Osteoblast (primary cell): Measurements from ENCODE around the gene GRIN2A. TPM values are rescaled to one million over a fixed set of nuclear protein-coding genes. Genes with fewer than 3 reads are reported as not detected.

ENCODE experiments used
- DNase-seq: peaks from one replicate; pipeline ENCODE4 v3.0.0; 2011; ENCODE audit warnings: low spot score, mixed read lengths; ENCODE audit not compliant: insufficient read length; ENCODE audit errors: missing footprints
- H2AFZ ChIP-seq: 2 replicates; pipeline ENCODE4 v1.6.0; 2011; ENCODE audit warnings: mild to moderate bottlenecking, low read length
- H3K27ac ChIP-seq: 2 replicates; pipeline ENCODE4 v1.5.1; 2011; ENCODE audit warnings: mild to moderate bottlenecking, low read depth, low read length, moderate library complexity
- H3K27me3 ChIP-seq: 2 replicates; pipeline ENCODE4 v1.6.0; 2012; ENCODE audit warnings: mild to moderate bottlenecking, control low read depth, inconsistent platforms, low read length, moderate library complexity; ENCODE audit not compliant: insufficient read depth
- H3K36me3 ChIP-seq: 2 replicates; pipeline ENCODE4 v1.5.1; 2011; ENCODE audit warnings: mild to moderate bottlenecking, low read length, control low read depth, moderate library complexity; ENCODE audit not compliant: insufficient read depth
- H3K4me1 ChIP-seq: 2 replicates; pipeline ENCODE4 v1.5.1; 2011; ENCODE audit warnings: mild to moderate bottlenecking, low read length, control low read depth, moderate library complexity; ENCODE audit not compliant: insufficient read depth
- H3K4me2 ChIP-seq: 2 replicates; pipeline ENCODE4 v1.6.0; 2011; ENCODE audit warnings: mild to moderate bottlenecking, low read length; ENCODE audit not compliant: insufficient read depth
- H3K4me3 ChIP-seq: fragments of 200-600 bp; sonication (generic); 3 replicates; pipeline ENCODE4 v1.5.1; 2012; ENCODE audit warnings: mild to moderate bottlenecking, low read length, inconsistent platforms; ENCODE audit not compliant: insufficient read depth
- H3K79me2 ChIP-seq: 2 replicates; pipeline ENCODE4 v1.6.0; 2012; ENCODE audit warnings: mild to moderate bottlenecking, low read length, control low read depth, inconsistent platforms; ENCODE audit not compliant: insufficient read depth
- H3K9me3 ChIP-seq: 2 replicates; pipeline ENCODE4 v1.5.1; 2011; ENCODE audit warnings: low read depth, low read length, control low read depth
- H4K20me1 ChIP-seq: 2 replicates; pipeline ENCODE4 v1.6.0; 2012; ENCODE audit warnings: mild to moderate bottlenecking, low read length, control low read depth; ENCODE audit not compliant: insufficient read depth
- CTCF ChIP-seq: IDR thresholded peaks from 2 replicates; pipeline ENCODE4 v1.5.1; 2011; ENCODE audit warnings: mild to moderate bottlenecking, low read depth, low read length, moderate library complexity; ENCODE audit errors: extremely low read depth
- total RNA-seq: library from RNA; depleted of rRNA; stranded (reverse); fragments of >200 nt; gene quantifications from 2 replicates; pipeline ENCODE4 v1.2.3, GENCODE V29; 2012

Gene GRIN2A
- total RNA-seq, 1 donor: 0.72 TPM

GRCh38 chr16:9980981-9981380, 201.2 kb downstream of the GRIN2A start:
- H2AFZ ChIP-seq: no peak overlapping the region
- no peak overlapping the region for H3K27ac ChIP-seq
- no peaks in the 10 kb centered on the region for H3K27me3 ChIP-seq
- H3K36me3 ChIP-seq: no peaks in the 10 kb centered on the region
- DNase-seq: no peak
- no peaks in the 10 kb centered on the region for H4K20me1 ChIP-seq
- no peak for TF ChIP-seq CTCF
- no peaks in the 10 kb centered on the region for H3K4me1 ChIP-seq
- H3K4me3 ChIP-seq: no peak overlapping the region
- no peak overlapping the region for H3K4me2 ChIP-seq
- no peaks in the 10 kb centered on the region for H3K79me2 ChIP-seq
- no peaks in the 10 kb centered on the region for H3K9me3 ChIP-seq

- no peak overlapping the region for H3K4me2 ChIP-seq
- H3K4me1 ChIP-seq: no peaks in the 10 kb centered on the region
- no peaks in the 10 kb centered on the region for H3K9me3 ChIP-seq
- H3K27me3 ChIP-seq: no peaks in the 10 kb centered on the region
- no peak overlapping the region for H3K27ac ChIP-seq
- no peak overlapping the region for H2AFZ ChIP-seq
- no peaks in the 10 kb centered on the region for H3K36me3 ChIP-seq
- no peak for TF ChIP-seq CTCF
- no peak for DNase-seq
- H4K20me1 ChIP-seq: no peaks in the 10 kb centered on the region
- no peak overlapping the region for H3K4me3 ChIP-seq
- H3K79me2 ChIP-seq: no peaks in the 10 kb centered on the region
These were observed 204.0 kb downstream of the GRIN2A start for GRCh38 chr16:9978160-9978725.

- Histone ChIP-seq H2AFZ (no peak overlapping the region), H3K9me3 (no peaks in the 10 kb centered on the region), H3K27ac (no peak overlapping the region), H3K79me2 (no peaks in the 10 kb centered on the region), H3K4me2 (no peak overlapping the region), H3K4me3 (no peak overlapping the region), H3K36me3 (no peaks in the 10 kb centered on the region), H3K4me1 (no peaks in the 10 kb centered on the region), H3K27me3 (no peaks in the 10 kb centered on the region), H4K20me1 (no peaks in the 10 kb centered on the region)
- no peak for DNase-seq
- no peak for TF ChIP-seq CTCF
These were observed 204.8 kb downstream of the GRIN2A start for GRCh38 chr16:9977333-9977897.

GRCh38 chr16:9976601-9977000, 205.6 kb downstream of the GRIN2A start:
- no peak overlapping the region for H3K4me2 ChIP-seq
- no peak for DNase-seq

More at GRCh38 chr16:9976601-9977000, 205.6 kb downstream of the GRIN2A start:
- H2AFZ ChIP-seq: no peak overlapping the region
- no peak overlapping the region for H3K4me3 ChIP-seq
- TF ChIP-seq CTCF: no peak
- H3K9me3 ChIP-seq: no peaks in the 10 kb centered on the region
- no peak overlapping the region for H3K27ac ChIP-seq
- no peaks in the 10 kb centered on the region for H3K79me2 ChIP-seq
- H3K4me1 ChIP-seq: no peaks in the 10 kb centered on the region
- no peaks in the 10 kb centered on the region for H4K20me1 ChIP-seq
- H3K36me3 ChIP-seq: no peaks in the 10 kb centered on the region
- no peaks in the 10 kb centered on the region for H3K27me3 ChIP-seq
